PC-9 (cell line): ENCODE data around the gene PUDP. TPM values are rescaled to one million over a fixed set of nuclear protein-coding genes. Genes with fewer than 3 reads are reported as not detected.

Experiments used
- BruUV-seq: library from RNA; stranded (reverse); fragments of 400-500 nt; replicated peaks from 2 replicates; lab custom pipeline; 2021; lab: Mats Ljungman, UMichigan
- CTCF ChIA-PET: fragments of 300-600 bp; sonication (Branson Sonifier 250); formaldehyde crosslinking; loops from one replicate; lab custom pipeline; 2022; ENCODE audit warnings: antibody characterized with exemption; lab: Charles Lee
- POLR2A ChIA-PET: fragments of 300-600 bp; sonication (Branson Sonifier 250); formaldehyde crosslinking; loops from one replicate; lab custom pipeline; 2022; ENCODE audit warnings: antibody characterized with exemption; ENCODE audit not compliant: unreplicated experiment; lab: Charles Lee
- DNase-seq, 2 experiments: peaks; one replicate each; pipeline versions ENCODE4 v3.0.0 to v3.0.0-alpha.2; 2015 to 2022; ENCODE audit warnings: mixed read lengths in 1 of 2
- H2AFZ ChIP-seq: fragments of 200-600 bp; sonication (generic); 2 replicates; pipeline ENCODE4 v1.8.1; 2017; ENCODE audit warnings: antibody characterized with exemption
- H3F3A ChIP-seq: fragments of 200-600 bp; sonication (generic); 2 replicates; pipeline ENCODE4 v1.8.1; 2017; ENCODE audit warnings: antibody characterized with exemption, mild to moderate bottlenecking, low read depth; ENCODE audit not compliant: insufficient read depth
- H3K27ac ChIP-seq: fragments of 200-600 bp; sonication (generic); 2 replicates; pipeline ENCODE4 v1.6.1; 2016; ENCODE audit warnings: mixed run types
- H3K27me3 ChIP-seq: fragments of 200-600 bp; sonication (generic); 2 replicates; pipeline ENCODE4 v1.6.1; 2016; ENCODE audit warnings: low read depth, mixed run types; ENCODE audit not compliant: insufficient read depth
- H3K36me3 ChIP-seq: fragments of 200-600 bp; sonication (generic); 2 replicates; pipeline ENCODE4 v1.6.1; 2016; ENCODE audit warnings: low read depth, mixed run types
- H3K4me1 ChIP-seq: fragments of 200-600 bp; sonication (generic); replicated peaks from 2 replicates; pipeline ENCODE4 v1.6.1; 2016; ENCODE audit warnings: mixed run types; ENCODE audit not compliant: insufficient read depth
- H3K4me2 ChIP-seq: fragments of 200-600 bp; sonication (generic); 2 replicates; pipeline ENCODE4 v1.6.1; 2017; ENCODE audit warnings: mixed run types
- H3K4me3 ChIP-seq: fragments of 200-600 bp; sonication (generic); 2 replicates; pipeline ENCODE4 v1.6.1; 2016; ENCODE audit warnings: mixed run types
- H3K79me2 ChIP-seq: fragments of 200-600 bp; sonication (generic); 2 replicates; pipeline ENCODE4 v1.6.1; 2017; ENCODE audit warnings: low read depth, mixed run types
- H3K9me2 ChIP-seq: fragments of 200-600 bp; sonication (generic); 2 replicates; pipeline ENCODE4 v1.8.1; 2017; ENCODE audit warnings: mild to moderate bottlenecking; ENCODE audit not compliant: insufficient read depth
- H3K9me3 ChIP-seq: fragments of 200-600 bp; sonication (generic); 2 replicates; pipeline ENCODE4 v1.8.1; 2016; ENCODE audit warnings: low read depth; ENCODE audit not compliant: insufficient read depth
- H4K20me1 ChIP-seq: fragments of 200-600 bp; sonication (generic); 2 replicates; pipeline ENCODE4 v1.8.1; 2017; ENCODE audit not compliant: insufficient read depth
- EZH2 ChIP-seq: fragments of 200-600 bp; sonication (generic); IDR thresholded peaks from 2 replicates; pipeline ENCODE4 v1.8.0; 2017; ENCODE audit warnings: antibody characterized with exemption, low read depth
- intact Hi-C: fragments of 100-400 bp; cut with micrococcal nuclease; formaldehyde crosslinking; loops from one replicate; pipeline ENCODE4 v1.10.0; 2022; ENCODE audit not compliant: unreplicated experiment
- total RNA-seq: library from RNA; stranded (reverse); gene quantifications from 2 replicates; pipeline ENCODE4 v1.2.3, GENCODE V29; 2021
- TF ChIP-seq, protein P1 (sequence below): fragments of 200-600 bp; sonication (generic); conservative IDR thresholded peaks from 2 replicates; pipeline ENCODE4 v1.6.1; 2017; ENCODE audit warnings: mixed run types, antibody characterized with exemption, mild to moderate bottlenecking, moderate library complexity

Gene PUDP
- total RNA-seq, 1 experiment from 2014 or later, result 24.9 TPM

- Histone ChIP-seq H3K27me3 (no peaks in the 10 kb centered on the region), H3K4me3 (no peak overlapping the region), H3K36me3 (no peaks in the 10 kb centered on the region; the same call in 1 of the 2 replicates), H3F3A (no peaks in the 10 kb centered on the region), H3K9me3 (no peaks in the 10 kb centered on the region), H3K9me2 (no peaks in the 10 kb centered on the region), H3K4me2 (no peak overlapping the region), H3K79me2 (no peaks in the 10 kb centered on the region), H2AFZ (no peak overlapping the region), H4K20me1 (no peaks in the 10 kb centered on the region), H3K27ac (no peak overlapping the region), H3K4me1 (no peaks in the 10 kb centered on the region)
- POLR2A ChIA-PET, result no interaction called here
- no TSS peak for BruUV-seq
- no peak for DNase-seq
- intact Hi-C loops, result no loop called here
- CTCF ChIA-PET, result no interaction called here
- TF ChIP-seq, protein P1, sequence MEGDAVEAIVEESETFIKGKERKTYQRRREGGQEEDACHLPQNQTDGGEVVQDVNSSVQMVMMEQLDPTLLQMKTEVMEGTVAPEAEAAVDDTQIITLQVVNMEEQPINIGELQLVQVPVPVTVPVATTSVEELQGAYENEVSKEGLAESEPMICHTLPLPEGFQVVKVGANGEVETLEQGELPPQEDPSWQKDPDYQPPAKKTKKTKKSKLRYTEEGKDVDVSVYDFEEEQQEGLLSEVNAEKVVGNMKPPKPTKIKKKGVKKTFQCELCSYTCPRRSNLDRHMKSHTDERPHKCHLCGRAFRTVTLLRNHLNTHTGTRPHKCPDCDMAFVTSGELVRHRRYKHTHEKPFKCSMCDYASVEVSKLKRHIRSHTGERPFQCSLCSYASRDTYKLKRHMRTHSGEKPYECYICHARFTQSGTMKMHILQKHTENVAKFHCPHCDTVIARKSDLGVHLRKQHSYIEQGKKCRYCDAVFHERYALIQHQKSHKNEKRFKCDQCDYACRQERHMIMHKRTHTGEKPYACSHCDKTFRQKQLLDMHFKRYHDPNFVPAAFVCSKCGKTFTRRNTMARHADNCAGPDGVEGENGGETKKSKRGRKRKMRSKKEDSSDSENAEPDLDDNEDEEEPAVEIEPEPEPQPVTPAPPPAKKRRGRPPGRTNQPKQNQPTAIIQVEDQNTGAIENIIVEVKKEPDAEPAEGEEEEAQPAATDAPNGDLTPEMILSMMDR, result no peak
- TF ChIP-seq EZH2, result no peak
These were observed 87.5 kb downstream of the PUDP start for GRCh38 chrX:7060444-7060843.

DNA sequence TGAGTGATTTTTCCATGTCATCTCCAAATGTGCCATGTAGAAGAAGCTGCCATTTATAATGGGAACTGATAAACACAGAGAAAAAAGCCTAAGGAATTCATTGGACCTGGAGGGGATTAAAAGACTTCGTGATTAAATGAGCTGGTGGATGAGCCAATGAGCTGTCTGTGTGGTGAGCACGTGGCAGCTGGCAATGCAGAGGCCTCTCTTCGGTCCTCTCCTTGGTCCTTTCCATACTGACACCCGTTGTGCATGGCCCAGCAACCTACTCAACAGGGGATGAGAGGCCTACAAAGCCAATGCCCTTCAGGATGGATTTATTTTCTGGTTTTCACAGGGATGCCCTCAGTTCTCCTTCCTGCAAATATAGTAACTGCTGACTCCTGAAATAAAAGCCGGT is 88.1 kb downstream of the PUDP start:
- no peak overlapping the region for H3K27ac ChIP-seq

DNA sequence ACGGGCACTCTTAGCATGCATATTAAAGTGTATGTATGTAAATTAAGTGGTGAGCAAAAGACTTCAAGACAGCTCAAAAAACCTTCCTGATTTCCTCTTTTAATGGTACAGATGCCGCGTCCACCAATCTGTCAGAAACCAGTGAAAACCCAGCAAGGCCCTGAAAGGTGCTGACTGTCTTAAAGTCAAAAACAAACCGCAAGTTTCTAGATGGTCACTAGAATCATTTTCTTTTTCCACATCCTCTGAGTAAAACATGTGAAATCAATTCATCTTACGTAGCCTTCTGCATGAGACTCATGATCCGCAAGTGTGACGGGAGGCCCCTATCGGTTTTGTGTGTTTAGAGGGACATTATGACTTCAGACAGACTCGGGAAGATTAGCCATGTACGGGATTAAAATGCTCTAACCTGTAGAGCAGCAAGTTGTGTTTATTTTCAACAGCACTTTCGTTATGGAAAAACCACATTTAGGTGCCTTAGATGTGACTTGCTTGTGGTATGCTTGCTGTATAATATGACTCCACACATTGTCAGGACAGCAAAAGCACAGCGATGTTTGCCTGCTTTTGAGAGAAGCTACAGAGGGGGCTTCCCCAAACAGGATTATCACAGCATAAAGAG is 88.6 kb downstream of the PUDP start:
- Histone ChIP-seq H2AFZ (no peak overlapping the region), H4K20me1 (no peaks in the 10 kb centered on the region), H3K27me3 (no peaks in the 10 kb centered on the region), H3K4me1 (no peaks in the 10 kb centered on the region), H3K27ac (no peak overlapping the region), H3K4me3 (no peak overlapping the region), H3K4me2 (no peak overlapping the region), H3K36me3 (no peaks in the 10 kb centered on the region; the same call in 1 of the 2 replicates), H3K79me2 (no peaks in the 10 kb centered on the region), H3K9me3 (no peaks in the 10 kb centered on the region), H3F3A (no peaks in the 10 kb centered on the region), H3K9me2 (no peaks in the 10 kb centered on the region)
- intact Hi-C loops, result no loop called here
- no peak for DNase-seq
- no TSS peak for BruUV-seq
- POLR2A ChIA-PET, result no interaction called here
- CTCF ChIA-PET, result no interaction called here
- no peak for TF ChIP-seq EZH2
- TF ChIP-seq, protein P1, result no peak

More for the DNA sequence above, 88.1 kb downstream of the PUDP start:
- ChIA-PET CTCF (no interaction called here), POLR2A (no interaction called here)
- Histone ChIP-seq H3K27me3 (no peaks in the 10 kb centered on the region), H3K4me2 (no peak overlapping the region), H3K9me3 (no peaks in the 10 kb centered on the region), H3K4me3 (no peak overlapping the region), H2AFZ (no peak overlapping the region), H3K4me1 (no peaks in the 10 kb centered on the region), H3K79me2 (no peaks in the 10 kb centered on the region), H3K36me3 (no peaks in the 10 kb centered on the region; the same call in 1 of the 2 replicates), H4K20me1 (no peaks in the 10 kb centered on the region), H3K9me2 (no peaks in the 10 kb centered on the region), H3F3A (no peaks in the 10 kb centered on the region)
- TF ChIP-seq EZH2, result no peak
- TF ChIP-seq, protein P1, result no peak
- DNase-seq, result no peak
- intact Hi-C loops, result no loop called here
- no TSS peak for BruUV-seq
